Tibial nerve (tissue), 4 donors: ENCODE measurements around the gene CCDC117. TPM values are rescaled to one million over a fixed set of nuclear protein-coding genes. Genes with fewer than 3 reads are reported as not detected.

Experiments used
- DNase-seq, 2 donors: peaks; one replicate each; pipeline ENCODE4 v3.0.0-alpha.2; 2019; ENCODE audit warnings: low spot score in 2 of 2
- H3K27ac ChIP-seq, 4 donors: fragments of 200-600 bp; sonication (generic) in 3 of 4; one replicate each; pipeline ENCODE4 v1.5.1; 2017 to 2019; ENCODE audit warnings: mild to moderate bottlenecking in 1 of 4
- H3K27me3 ChIP-seq, 2 donors: fragments of 200-600 bp; sonication (generic) in 1 of 2; one replicate each; pipeline versions ENCODE4 v1.5.1 to v1.6.0; 2017 to 2019
- H3K36me3 ChIP-seq, 3 donors: fragments of 200-600 bp; sonication (generic); one replicate each; pipeline ENCODE4 v1.5.1; 2018 to 2019
- H3K4me1 ChIP-seq, 4 donors: fragments of 200-600 bp; sonication (generic) in 3 of 4; one replicate each; pipeline ENCODE4 v1.5.1; 2017 to 2019
- H3K4me3 ChIP-seq, 4 donors: fragments of 200-600 bp; sonication (generic) in 3 of 4; one replicate each; pipeline ENCODE4 v1.5.1; 2017 to 2019; ENCODE audit warnings: mild to moderate bottlenecking in 1 of 4, moderate library complexity in 1 of 4
- H3K9me3 ChIP-seq, 4 donors: fragments of 200-600 bp; sonication (generic) in 3 of 4; one replicate each; pipeline ENCODE4 v1.5.1; 2017 to 2019
- EP300 ChIP-seq, 2 donors: sonication (generic); formaldehyde crosslinking; IDR thresholded peaks; one replicate each; pipeline ENCODE4 v1.6.1; 2017; ENCODE audit warnings: antibody characterized with exemption in 2 of 2, mild to moderate bottlenecking in 1 of 2
- POLR2A ChIP-seq, 2 donors: fragments of 450-650 bp; IDR thresholded peaks; one replicate each; pipeline ENCODE4 v1.6.1; 2017; ENCODE audit warnings: antibody characterized with exemption in 2 of 2, mild to moderate bottlenecking in 2 of 2, moderate library complexity in 2 of 2
- WGBS, 2 donors: methylation state at CpG; one replicate each; pipeline ENCODE4 v1.1.5; 2018; 5-methylcytosine and 5-hydroxymethylcytosine counted together
- total RNA-seq, 4 donors: library from RNA; depleted of rRNA; stranded (reverse); fragments of >200 nt; gene quantifications; one replicate each; pipeline ENCODE4 v1.1.0, GENCODE V29; 2016
- TF ChIP-seq, protein P1 (sequence below), 5 experiments: fragments of 200-600 bp in 3 of 5; fragments of 450-650 bp in 2 of 5; sonication (generic) in 3 of 5; IDR thresholded peaks; one replicate each; pipeline ENCODE4 v1.5.1; 2016 to 2019; ENCODE audit warnings: antibody characterized with exemption in 5 of 5, mild to moderate bottlenecking in 3 of 5, moderate library complexity in 2 of 5

The CCDC117 gene
- total RNA-seq, 4 donors from 2014 or later, result 16.7 to 22.4 (median 20.6) TPM

GRCh38 chr22:28831140-28832072 is 58.9 kb downstream of the CCDC117 start:
- 72 to 83% methylated on average over 6 to 7 of the region's 7 CpGs for WGBS, 2 donors

GRCh38 chr22:28832731-28833130 is 60.2 kb downstream of the CCDC117 start:
- Histone ChIP-seq H3K36me3 (peaks cover 0 to 13% (median 0%) of the 10 kb centered on the region in 3 donors), H3K27me3 (no peaks in the 10 kb centered on the region), H3K27ac (no peak overlapping the region), H3K9me3 (no peaks in the 10 kb centered on the region), H3K4me1 (peaks cover 0 to 18% (median 4%) of the 10 kb centered on the region in 4 donors), H3K4me3 (no peak overlapping the region)
- no peak for DNase-seq
- 86 to 100% methylated on average over 1 of the region's 1 CpG for WGBS, 2 donors
- TF ChIP-seq, protein P1, sequence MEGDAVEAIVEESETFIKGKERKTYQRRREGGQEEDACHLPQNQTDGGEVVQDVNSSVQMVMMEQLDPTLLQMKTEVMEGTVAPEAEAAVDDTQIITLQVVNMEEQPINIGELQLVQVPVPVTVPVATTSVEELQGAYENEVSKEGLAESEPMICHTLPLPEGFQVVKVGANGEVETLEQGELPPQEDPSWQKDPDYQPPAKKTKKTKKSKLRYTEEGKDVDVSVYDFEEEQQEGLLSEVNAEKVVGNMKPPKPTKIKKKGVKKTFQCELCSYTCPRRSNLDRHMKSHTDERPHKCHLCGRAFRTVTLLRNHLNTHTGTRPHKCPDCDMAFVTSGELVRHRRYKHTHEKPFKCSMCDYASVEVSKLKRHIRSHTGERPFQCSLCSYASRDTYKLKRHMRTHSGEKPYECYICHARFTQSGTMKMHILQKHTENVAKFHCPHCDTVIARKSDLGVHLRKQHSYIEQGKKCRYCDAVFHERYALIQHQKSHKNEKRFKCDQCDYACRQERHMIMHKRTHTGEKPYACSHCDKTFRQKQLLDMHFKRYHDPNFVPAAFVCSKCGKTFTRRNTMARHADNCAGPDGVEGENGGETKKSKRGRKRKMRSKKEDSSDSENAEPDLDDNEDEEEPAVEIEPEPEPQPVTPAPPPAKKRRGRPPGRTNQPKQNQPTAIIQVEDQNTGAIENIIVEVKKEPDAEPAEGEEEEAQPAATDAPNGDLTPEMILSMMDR (IDR thresholded peaks at IDR 0.05), result no peak
- TF ChIP-seq EP300 (IDR thresholded peaks at IDR 0.05) (no peak), POLR2A (IDR thresholded peaks at IDR 0.05) (no peak)

More at GRCh38 chr22:28831140-28832072, 58.9 kb downstream of the CCDC117 start:
- TF ChIP-seq, protein P1 (IDR thresholded peaks at IDR 0.05), result no peak
- TF ChIP-seq EP300 (IDR thresholded peaks at IDR 0.05) (no peak), POLR2A (IDR thresholded peaks at IDR 0.05) (no peak)
- Histone ChIP-seq H3K27ac (no peak overlapping the region), H3K36me3 (peaks cover 0 to 13% (median 0%) of the 10 kb centered on the region in 3 donors), H3K27me3 (no peaks in the 10 kb centered on the region), H3K9me3 (no peaks in the 10 kb centered on the region), H3K4me1 (peaks cover 0 to 18% (median 4%) of the 10 kb centered on the region in 4 donors), H3K4me3 (no peak overlapping the region)
- no peak for DNase-seq

DNA sequence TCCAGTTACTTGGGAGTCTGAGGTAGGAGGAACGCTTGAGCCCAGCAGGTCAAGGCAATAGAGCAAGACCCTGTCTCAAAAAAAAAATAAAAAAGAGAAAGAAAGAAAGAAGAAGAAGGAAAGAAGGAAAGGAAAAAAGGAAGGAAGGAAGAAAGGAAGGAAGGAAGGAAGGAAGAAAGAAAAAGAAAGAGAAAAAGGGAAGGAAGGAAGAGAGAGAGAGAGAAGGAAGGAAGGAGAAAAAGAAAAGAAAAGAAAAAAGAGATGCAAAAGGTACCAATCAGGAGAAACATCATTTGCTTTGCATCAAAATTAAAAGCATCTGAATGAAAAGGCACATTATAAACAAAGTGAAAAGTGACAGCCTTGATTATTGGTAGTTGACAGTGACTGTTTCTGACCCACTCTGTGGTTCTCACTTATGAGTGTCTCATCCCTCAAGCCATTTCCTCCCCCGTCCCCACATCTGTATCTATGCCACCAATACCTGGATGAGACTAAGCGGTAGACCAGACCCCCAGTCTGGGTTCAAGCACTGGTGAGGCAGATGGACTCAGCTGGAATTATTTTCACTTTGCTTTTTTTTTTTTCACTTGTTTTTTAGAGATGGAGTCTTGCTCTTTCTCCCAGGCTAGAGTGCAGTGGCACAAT is 60.9 kb downstream of the CCDC117 start:
- Histone ChIP-seq H3K4me1 (peaks cover 0 to 18% (median 4%) of the 10 kb centered on the region in 4 donors), H3K27ac (no peak overlapping the region), H3K36me3 (peaks cover 0 to 13% (median 0%) of the 10 kb centered on the region in 3 donors), H3K4me3 (no peak overlapping the region), H3K27me3 (no peaks in the 10 kb centered on the region), H3K9me3 (no peaks in the 10 kb centered on the region)
- DNase-seq, result no peak
- no peak for TF ChIP-seq EP300 (IDR thresholded peaks at IDR 0.05)
- TF ChIP-seq, protein P1 (IDR thresholded peaks at IDR 0.05), result no peak
- WGBS, 2 donors, result 89 to 91% methylated on average over 3 of the region's 3 CpGs

- 84 to 95% methylated on average over 11 of the region's 11 CpGs for WGBS, 2 donors
- no peaks in the 10 kb centered on the region for H3K27me3 ChIP-seq
- H3K27ac ChIP-seq, result no peak overlapping the region
- H3K4me3 ChIP-seq, result no peak overlapping the region
- no peaks in the 10 kb centered on the region for H3K9me3 ChIP-seq
- DNase-seq, result no peak
- TF ChIP-seq EP300 (IDR thresholded peaks at IDR 0.05), result no peak
- TF ChIP-seq, protein P1 (IDR thresholded peaks at IDR 0.05), result no peak
- peaks cover 0 to 13% (median 0%) of the 10 kb centered on the region in 3 donors for H3K36me3 ChIP-seq
- H3K4me1 ChIP-seq, result peaks cover 0 to 3% (median 0%) of the 10 kb centered on the region in 4 donors
Observed at GRCh38 chr22:28835630-28836189, 63.2 kb downstream of the CCDC117 start.
